Midbrain (tissue), 1 donor: ENCODE measurements around the gene DYNLT5.
A peak's percentile ranks its signal among the peaks of the same experiment; 100 is the strongest.
"Not testable (repeated sequence)": the region's sequence is repeated elsewhere in the genome, so short reads cannot be mapped to it uniquely, and the experiment has no call there.

Experiments
- DNase-seq: peaks from one replicate; lab custom pipeline; 2025; lab: John Stamatoyannopoulos, UW

The DYNLT5 gene

GRCh38 chr1:66750577-66750976 is 1.7 kb upstream of the DYNLT5 start:
- DNase-seq, result no peak

GRCh38 chr1:66751160-66751559 is 1.1 kb upstream of the DYNLT5 start:
- DNase-seq, result no peak

- no peak for DNase-seq
Observed at GRCh38 chr1:66752671-66753371, 562 bp downstream of the DYNLT5 start.

GRCh38 chr1:66757722-66758240 is 5.5 kb downstream of the DYNLT5 start:
- DNase-seq, result no peak

- no peak for DNase-seq
Observed at GRCh38 chr1:66758241-66758755, 6.0 kb downstream of the DYNLT5 start.

GRCh38 chr1:66760506-66760905 is 8.2 kb downstream of the DYNLT5 start:
- DNase-seq, result no peak

GRCh38 chr1:66761221-66761620 is 9.0 kb downstream of the DYNLT5 start:
- no peak for DNase-seq

GRCh38 chr1:66764994-66765578 is 12.8 kb downstream of the DYNLT5 start:
- peak; percentile 54 for DNase-seq

- DNase-seq, result no peak
Observed at GRCh38 chr1:66767626-66768025, 15.4 kb downstream of the DYNLT5 start.

GRCh38 chr1:66768965-66769364 is 16.7 kb downstream of the DYNLT5 start:
- no peak for DNase-seq

GRCh38 chr1:66769512-66770229 is 17.4 kb downstream of the DYNLT5 start:
- DNase-seq, result no peak

GRCh38 chr1:66770240-66770639 is 18.0 kb downstream of the DYNLT5 start:
- no peak for DNase-seq

- DNase-seq, result no peak
Observed at GRCh38 chr1:66770694-66771093, 18.4 kb downstream of the DYNLT5 start.

GRCh38 chr1:66773227-66773626 is 21.0 kb downstream of the DYNLT5 start:
- no peak for DNase-seq

GRCh38 chr1:66774438-66774837 is 22.2 kb downstream of the DYNLT5 start:
- no peak for DNase-seq

- no peak for DNase-seq
Observed at GRCh38 chr1:66775646-66776045, 23.4 kb downstream of the DYNLT5 start.

GRCh38 chr1:66777831-66778230 is 25.6 kb downstream of the DYNLT5 start:
- DNase-seq, result no peak

- DNase-seq, result no peak
Observed at GRCh38 chr1:66778266-66778665, 26.0 kb downstream of the DYNLT5 start.

GRCh38 chr1:66778969-66779368 is 26.7 kb downstream of the DYNLT5 start:
- DNase-seq, result no peak

- no peak for DNase-seq
Observed at GRCh38 chr1:66779475-66780078, 27.3 kb downstream of the DYNLT5 start.

- not testable (repeated sequence) for DNase-seq
Observed at GRCh38 chr1:66785800-66786199, 33.5 kb downstream of the DYNLT5 start.

GRCh38 chr1:66787641-66788040 is 35.4 kb downstream of the DYNLT5 start:
- no peak for DNase-seq
